ENCODE results near the gene COA5. TPM values are rescaled to one million over a fixed set of nuclear protein-coding genes. Genes with fewer than 3 reads are reported as not detected.

The COA5 gene
- total RNA-seq, 1 donor from 2014 or later: 29.6 TPM

DNA sequence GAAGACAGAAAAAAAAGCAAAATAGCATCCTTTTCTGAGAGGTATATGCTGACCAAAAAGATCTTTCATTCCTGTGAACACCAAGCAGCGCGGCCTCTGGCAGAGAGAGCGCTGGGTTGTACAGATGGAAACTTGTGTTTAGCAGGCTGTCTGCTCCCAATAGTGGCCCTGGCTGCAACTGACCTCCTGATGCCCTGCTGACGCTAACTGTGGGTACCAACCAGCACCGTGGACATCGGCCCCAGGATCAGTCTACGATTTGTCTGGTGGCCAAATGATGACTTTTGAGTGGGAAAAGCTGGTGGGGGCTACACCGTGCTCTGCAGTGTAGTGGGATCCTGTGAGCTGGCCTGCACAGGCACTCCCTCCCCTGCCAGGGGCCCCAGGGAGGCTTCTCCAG is 15.7 kb downstream of the COA5 start:
- no peak overlapping the region for H3K27ac Mint-ChIP-seq (ENCODE audit: unreplicated experiment)
- TF ChIP-seq, protein P1, sequence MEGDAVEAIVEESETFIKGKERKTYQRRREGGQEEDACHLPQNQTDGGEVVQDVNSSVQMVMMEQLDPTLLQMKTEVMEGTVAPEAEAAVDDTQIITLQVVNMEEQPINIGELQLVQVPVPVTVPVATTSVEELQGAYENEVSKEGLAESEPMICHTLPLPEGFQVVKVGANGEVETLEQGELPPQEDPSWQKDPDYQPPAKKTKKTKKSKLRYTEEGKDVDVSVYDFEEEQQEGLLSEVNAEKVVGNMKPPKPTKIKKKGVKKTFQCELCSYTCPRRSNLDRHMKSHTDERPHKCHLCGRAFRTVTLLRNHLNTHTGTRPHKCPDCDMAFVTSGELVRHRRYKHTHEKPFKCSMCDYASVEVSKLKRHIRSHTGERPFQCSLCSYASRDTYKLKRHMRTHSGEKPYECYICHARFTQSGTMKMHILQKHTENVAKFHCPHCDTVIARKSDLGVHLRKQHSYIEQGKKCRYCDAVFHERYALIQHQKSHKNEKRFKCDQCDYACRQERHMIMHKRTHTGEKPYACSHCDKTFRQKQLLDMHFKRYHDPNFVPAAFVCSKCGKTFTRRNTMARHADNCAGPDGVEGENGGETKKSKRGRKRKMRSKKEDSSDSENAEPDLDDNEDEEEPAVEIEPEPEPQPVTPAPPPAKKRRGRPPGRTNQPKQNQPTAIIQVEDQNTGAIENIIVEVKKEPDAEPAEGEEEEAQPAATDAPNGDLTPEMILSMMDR (IDR thresholded peaks at IDR 0.05; ENCODE audit: partially characterized antibody, unreplicated experiment): no peak
- no peaks in the 10 kb centered on the region for H3K4me1 Mint-ChIP-seq (ENCODE audit: low read depth, unreplicated experiment)
- no peak for DNase-seq
- peaks cover 1% of the 10 kb centered on the region for H3K27me3 Mint-ChIP-seq (ENCODE audit: unreplicated experiment)
- H3K4me3 Mint-ChIP-seq (ENCODE audit: unreplicated experiment): no peak overlapping the region
- H3K36me3 Mint-ChIP-seq (ENCODE audit: unreplicated experiment): peaks cover 11% of the 10 kb centered on the region
- H3K9me3 Mint-ChIP-seq (ENCODE audit: unreplicated experiment): peaks cover 3% of the 10 kb centered on the region

GRCh38 chr2:98589489-98589888 is 18.8 kb downstream of the COA5 start:
- Mint-ChIP-seq H3K9me3 (ENCODE audit: unreplicated experiment) (peaks cover 3% of the 10 kb centered on the region), H3K27me3 (ENCODE audit: unreplicated experiment) (peaks cover 1% of the 10 kb centered on the region), H3K4me3 (ENCODE audit: unreplicated experiment) (no peak overlapping the region), H3K27ac (ENCODE audit: unreplicated experiment) (no peak overlapping the region), H3K4me1 (ENCODE audit: low read depth, unreplicated experiment) (no peaks in the 10 kb centered on the region), H3K36me3 (ENCODE audit: unreplicated experiment) (peaks cover 11% of the 10 kb centered on the region)
- TF ChIP-seq, protein P1 (IDR thresholded peaks at IDR 0.05; ENCODE audit: partially characterized antibody, unreplicated experiment): no peak
- no peak for DNase-seq

DNA sequence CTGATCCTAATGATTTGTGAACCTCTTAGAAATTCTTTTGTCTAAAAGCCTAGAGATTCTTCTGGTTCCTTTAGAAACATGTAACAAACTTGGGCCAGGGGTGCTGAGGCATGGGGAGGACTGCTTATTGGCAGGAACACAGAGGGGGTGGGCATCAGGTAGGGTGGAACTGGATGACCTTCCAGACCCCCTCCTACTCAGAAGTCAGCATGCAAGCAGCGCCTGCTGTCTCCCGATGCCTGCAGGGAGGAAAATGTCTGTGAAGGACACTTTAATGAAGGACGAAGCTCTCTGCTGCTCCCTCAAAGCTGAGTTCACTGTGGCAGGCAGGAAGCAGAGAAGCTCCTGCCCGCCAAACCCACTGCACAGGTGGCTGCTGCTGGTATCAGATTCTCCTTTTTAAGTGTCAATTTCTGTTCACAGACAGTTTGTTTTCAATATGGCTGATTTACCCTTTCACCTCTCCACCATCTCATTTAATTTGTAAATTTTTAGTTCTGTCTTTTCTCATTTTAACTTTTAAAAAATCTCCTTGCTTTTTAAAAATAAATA is 19.4 kb downstream of the COA5 start:
- peaks cover 9% of the 10 kb centered on the region for H3K36me3 Mint-ChIP-seq (ENCODE audit: unreplicated experiment)
- peaks cover 3% of the 10 kb centered on the region for H3K9me3 Mint-ChIP-seq (ENCODE audit: unreplicated experiment)
- no peak overlapping the region for H3K4me3 Mint-ChIP-seq (ENCODE audit: unreplicated experiment)
- DNase-seq: no peak
- peaks cover 1% of the 10 kb centered on the region for H3K27me3 Mint-ChIP-seq (ENCODE audit: unreplicated experiment)
- no peaks in the 10 kb centered on the region for H3K4me1 Mint-ChIP-seq (ENCODE audit: low read depth, unreplicated experiment)
- H3K27ac Mint-ChIP-seq (ENCODE audit: unreplicated experiment): no peak overlapping the region
- TF ChIP-seq, protein P1 (IDR thresholded peaks at IDR 0.05; ENCODE audit: partially characterized antibody, unreplicated experiment): no peak

DNA sequence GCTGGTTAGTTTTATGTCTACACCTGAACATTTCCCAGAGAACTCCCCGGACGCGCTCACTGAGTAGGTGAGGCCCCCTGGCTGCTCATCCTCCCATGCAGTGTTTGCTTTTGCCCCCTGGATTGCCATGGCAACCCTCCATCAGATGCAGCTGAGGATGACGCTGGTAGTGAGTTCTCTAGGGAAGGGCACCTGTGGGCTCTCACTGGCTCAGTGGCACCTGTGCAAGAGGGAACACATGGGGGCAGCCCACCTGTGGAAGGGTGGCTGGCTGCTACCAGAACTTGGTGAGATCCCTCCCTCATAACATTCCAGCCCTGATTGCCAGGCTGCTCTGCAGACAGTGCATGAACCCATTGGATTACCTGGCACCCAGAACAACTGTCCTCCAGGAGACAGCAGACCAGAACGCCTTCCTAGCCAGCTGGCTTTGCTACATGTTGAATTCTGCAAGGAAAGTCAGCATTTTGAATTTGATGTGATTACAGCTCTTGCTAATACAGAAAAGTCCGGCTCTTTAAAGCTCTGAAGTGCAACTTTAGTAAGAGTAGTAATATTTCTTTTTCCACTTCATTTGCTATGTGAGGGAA is 21.7 kb downstream of the COA5 start:
- Mint-ChIP-seq H3K27ac (ENCODE audit: unreplicated experiment) (no peak overlapping the region), H3K27me3 (ENCODE audit: unreplicated experiment) (peaks cover 2% of the 10 kb centered on the region), H3K36me3 (ENCODE audit: unreplicated experiment) (no peaks in the 10 kb centered on the region), H3K4me3 (ENCODE audit: unreplicated experiment) (no peak overlapping the region), H3K9me3 (ENCODE audit: unreplicated experiment) (no peaks in the 10 kb centered on the region), H3K4me1 (ENCODE audit: low read depth, unreplicated experiment) (no peaks in the 10 kb centered on the region)
- DNase-seq: no peak
- TF ChIP-seq, protein P1 (IDR thresholded peaks at IDR 0.05; ENCODE audit: partially characterized antibody, unreplicated experiment): no peak

- no peak for DNase-seq
- Mint-ChIP-seq H3K4me3 (ENCODE audit: unreplicated experiment) (no peak overlapping the region), H3K27ac (ENCODE audit: unreplicated experiment) (no peak overlapping the region), H3K27me3 (ENCODE audit: unreplicated experiment) (peaks cover 2% of the 10 kb centered on the region), H3K36me3 (ENCODE audit: unreplicated experiment) (no peaks in the 10 kb centered on the region), H3K4me1 (ENCODE audit: low read depth, unreplicated experiment) (no peaks in the 10 kb centered on the region), H3K9me3 (ENCODE audit: unreplicated experiment) (no peaks in the 10 kb centered on the region)
- TF ChIP-seq, protein P1 (IDR thresholded peaks at IDR 0.05; ENCODE audit: partially characterized antibody, unreplicated experiment): no peak
Measured at GRCh38 chr2:98585386-98585785, 22.9 kb downstream of the COA5 start.
